GM12872 (cell line): ENCODE measurements around the gene RNF151.

Source experiments
- TF ChIP-seq, protein P1 (sequence below): IDR thresholded peaks from 3 replicates; pipeline ENCODE4 v1.5.1; 2011; ENCODE audit warnings: low read depth, mild to moderate bottlenecking, low read length, moderate library complexity; ENCODE audit not compliant: insufficient read depth

The RNF151 gene

DNA sequence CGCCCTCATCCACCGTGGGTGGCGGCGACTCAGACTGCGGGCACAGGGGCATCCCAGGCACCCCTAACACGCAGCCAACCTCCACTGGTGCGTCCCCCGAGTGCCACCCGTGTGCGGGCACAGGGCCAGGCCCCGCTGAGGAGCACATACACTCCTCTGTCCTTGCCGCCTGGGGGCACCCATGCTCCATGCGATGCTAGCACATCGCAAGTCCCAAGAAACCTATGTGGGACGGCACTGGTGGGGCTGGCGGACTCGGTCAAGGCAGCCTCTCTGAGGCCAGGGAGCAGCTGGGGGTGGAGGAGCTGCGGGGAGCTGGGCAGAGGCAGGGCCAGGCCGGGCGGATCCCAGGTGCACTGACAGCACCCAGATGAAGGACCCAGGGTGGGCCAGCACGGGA, 39.0 kb downstream of the RNF151 start:
- TF ChIP-seq, protein P1, sequence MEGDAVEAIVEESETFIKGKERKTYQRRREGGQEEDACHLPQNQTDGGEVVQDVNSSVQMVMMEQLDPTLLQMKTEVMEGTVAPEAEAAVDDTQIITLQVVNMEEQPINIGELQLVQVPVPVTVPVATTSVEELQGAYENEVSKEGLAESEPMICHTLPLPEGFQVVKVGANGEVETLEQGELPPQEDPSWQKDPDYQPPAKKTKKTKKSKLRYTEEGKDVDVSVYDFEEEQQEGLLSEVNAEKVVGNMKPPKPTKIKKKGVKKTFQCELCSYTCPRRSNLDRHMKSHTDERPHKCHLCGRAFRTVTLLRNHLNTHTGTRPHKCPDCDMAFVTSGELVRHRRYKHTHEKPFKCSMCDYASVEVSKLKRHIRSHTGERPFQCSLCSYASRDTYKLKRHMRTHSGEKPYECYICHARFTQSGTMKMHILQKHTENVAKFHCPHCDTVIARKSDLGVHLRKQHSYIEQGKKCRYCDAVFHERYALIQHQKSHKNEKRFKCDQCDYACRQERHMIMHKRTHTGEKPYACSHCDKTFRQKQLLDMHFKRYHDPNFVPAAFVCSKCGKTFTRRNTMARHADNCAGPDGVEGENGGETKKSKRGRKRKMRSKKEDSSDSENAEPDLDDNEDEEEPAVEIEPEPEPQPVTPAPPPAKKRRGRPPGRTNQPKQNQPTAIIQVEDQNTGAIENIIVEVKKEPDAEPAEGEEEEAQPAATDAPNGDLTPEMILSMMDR, result peak; percentile 63

DNA sequence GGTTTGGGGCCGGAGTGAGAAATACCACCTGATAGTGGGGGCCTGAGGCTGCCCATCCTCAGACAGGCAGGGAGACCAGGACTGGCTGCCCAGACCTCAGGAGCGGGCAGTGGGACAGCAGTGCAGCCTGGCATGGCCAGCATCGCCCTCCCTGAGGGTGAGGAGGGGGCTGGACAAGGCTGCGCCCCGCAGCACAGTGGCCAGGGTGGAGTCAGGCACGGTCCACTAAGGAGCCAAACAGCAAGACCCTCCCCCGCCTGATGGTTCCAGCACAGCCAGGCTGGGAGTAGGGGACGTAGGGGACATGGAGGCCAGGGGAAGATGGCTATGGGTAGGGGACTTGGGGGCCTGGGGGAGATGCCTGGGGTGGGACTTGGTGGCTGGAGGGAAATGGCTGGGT, 39.7 kb downstream of the RNF151 start:
- TF ChIP-seq, protein P1, result no peak

DNA sequence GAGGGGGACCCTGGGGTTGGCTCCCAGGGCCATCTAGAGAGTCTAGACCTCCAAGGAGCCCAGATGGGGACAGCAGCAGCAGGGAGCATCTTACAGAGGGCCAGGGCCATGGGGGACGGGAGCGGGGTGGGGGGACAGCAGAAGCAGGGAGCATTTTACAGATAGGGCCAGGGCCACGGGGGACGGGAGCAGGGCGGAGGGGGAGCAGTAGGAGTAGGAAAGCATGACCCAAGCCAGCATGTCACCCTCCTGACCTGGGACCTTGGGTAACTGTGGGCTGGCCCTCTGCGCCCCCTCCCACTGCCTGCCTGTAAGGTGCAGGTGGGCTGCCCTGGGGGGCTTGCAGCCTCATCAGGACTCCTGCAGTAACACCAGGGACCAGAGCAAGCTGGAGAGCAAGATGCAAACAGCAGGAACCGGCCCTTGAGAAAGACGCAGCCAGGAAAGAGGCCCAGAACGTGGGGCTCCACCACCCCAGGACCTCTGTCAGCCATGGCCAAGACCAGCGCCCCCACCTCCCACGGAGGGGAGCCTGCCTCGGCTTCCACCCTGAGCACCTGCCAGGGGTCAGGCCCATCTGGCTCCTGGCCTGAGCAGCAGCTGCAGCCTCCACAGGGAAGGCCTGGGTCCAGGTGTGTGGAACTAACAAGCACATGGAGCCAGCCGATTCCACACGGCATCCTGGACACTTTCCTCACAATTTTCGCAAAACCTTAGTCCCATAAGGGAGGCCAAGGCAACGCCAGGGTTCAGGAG, 40.6 kb downstream of the RNF151 start:
- TF ChIP-seq, protein P1, result no peak

DNA sequence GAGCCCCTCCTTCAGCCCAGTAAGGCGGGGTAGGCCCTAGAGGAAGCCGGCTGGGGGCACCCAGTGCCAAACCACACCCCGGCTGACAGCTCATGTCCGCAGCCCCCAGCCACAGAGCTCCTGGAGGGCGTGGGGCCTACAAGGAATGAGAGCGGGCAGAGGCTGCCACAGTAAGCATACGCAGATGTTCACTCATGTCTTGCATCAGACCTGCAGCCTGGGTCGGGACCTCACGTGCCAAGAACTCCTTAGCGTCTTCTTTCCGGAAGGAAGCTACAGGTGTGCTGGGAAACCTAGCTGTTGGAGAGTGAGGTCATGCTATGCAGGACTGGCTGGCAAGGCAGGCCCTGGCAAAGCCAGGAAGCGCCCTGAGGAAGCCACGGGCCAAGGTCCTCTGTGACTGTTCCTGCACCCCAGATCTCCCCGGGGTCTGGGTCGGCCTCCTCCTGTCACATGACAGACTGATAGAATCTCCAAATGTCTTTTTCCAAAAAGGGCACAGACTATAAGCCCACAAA, 41.4 kb downstream of the RNF151 start:
- TF ChIP-seq, protein P1, result no peak

DNA sequence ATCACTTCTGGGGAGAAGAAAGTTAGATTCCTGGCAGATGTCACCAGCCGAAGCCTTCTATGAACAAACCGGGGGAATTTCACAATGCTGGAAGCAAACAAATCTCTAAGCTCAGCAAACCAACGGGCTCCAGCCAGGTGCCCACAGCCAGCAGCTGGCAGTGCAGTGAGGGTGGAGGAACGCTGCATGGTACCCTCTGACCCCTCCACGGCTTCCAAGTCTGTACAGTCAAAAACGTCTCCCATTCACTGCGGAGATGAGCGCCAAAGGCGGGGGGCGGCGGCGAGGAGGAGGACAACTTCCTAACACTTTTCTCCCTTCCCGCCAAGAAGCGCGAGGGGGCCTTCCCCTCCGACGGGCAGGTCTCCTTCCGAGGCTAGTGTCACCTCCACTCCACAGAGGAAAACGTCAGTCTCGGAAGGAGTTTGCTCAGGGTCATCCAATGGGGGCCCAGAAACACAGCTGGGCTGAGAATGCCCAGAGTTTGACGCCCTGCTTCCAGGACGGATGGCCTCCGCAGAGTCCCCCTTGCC, 42.0 kb downstream of the RNF151 start:
- TF ChIP-seq, protein P1, result no peak

DNA sequence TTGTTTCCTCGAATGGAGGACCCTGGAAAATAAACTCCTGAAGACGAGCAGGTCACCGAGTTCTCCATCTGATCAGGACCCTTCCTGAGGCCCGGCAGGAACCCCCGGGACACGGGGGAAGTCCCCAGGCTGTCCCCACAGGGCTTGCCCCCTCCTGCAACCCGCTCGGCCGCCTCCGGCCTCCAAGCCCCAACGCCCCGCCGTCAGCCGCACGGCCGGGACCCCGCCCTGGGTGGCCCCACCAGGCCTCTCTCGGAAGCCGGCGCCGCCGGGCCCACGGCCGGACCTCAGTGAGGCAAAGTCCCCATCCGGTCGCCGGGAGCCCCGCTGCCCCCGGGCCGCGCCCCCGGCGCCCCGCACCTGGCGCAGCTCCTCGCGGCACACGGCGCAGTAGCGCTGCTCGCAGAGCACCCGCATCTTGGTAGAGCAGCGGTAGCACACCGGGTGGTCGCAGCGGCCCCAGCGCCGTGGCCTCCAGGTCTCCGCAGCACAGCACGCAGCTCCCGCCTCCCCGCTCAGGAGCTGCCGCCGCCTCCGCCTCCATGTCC, 42.6 kb downstream of the RNF151 start:
- TF ChIP-seq, protein P1, result no peak

DNA sequence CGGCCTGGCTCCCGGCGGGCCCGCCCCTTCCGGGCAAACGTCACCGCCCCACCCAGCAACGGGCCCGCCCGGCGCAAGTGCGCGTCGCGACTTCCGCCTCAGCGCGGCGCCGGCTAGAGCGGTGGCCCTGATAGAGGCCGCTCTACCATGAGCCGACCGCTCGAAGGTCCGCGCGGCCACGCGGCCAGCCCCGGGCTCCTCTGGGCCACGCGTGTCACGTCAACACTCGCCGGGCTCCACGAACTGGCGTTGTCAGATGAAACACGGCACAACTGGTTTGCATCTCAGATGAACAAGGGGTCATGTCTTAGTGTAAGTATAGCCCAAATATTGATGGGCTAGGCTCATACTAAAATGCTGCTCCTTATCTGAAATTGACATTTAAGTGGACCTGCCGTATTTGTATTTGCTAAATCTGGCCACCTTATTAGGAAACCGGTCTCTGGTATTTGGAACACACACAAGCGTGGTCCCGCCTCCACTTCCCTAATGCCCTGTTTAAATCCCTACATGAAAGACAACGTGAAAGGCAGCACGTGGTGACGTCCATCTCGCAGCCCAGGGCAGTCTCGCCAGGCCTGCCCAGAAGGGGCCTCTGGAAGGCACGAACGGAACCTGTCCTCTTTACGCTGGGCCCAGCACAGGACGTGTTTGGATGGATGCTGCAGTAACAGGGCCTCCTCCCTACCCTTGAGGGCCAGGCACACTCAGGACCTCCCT, 43.3 kb downstream of the RNF151 start, which contains the start of gene ZNF598:
Gene ZNF598, minus strand, starts transcription at position 31 of the 720 bp plus-strand sequence.
- TF ChIP-seq, protein P1, result no peak
